Ovary (tissue), 3 donors: ENCODE results near the gene GSTM5.

Experiments
- CTCF ChIP-seq, 3 donors: fragments of 450-650 bp in 2 of 3; fragments of 200-600 bp in 1 of 3; IDR thresholded peaks; one replicate each; pipeline versions ENCODE4 v1.5.1 to v1.8.0; 2016 to 2022; ENCODE audit warnings: antibody characterized with exemption in 3 of 3, mild to moderate bottlenecking in 1 of 3
- EP300 ChIP-seq: sonication (generic); formaldehyde crosslinking; IDR thresholded peaks from one replicate; pipeline ENCODE4 v1.6.1; 2017; ENCODE audit warnings: antibody characterized with exemption
- POLR2A ChIP-seq: fragments of 450-650 bp; IDR thresholded peaks from one replicate; pipeline ENCODE4 v1.6.1; 2017; ENCODE audit warnings: antibody characterized with exemption, mild to moderate bottlenecking, moderate library complexity
- donor health status: DM: no; HTN: no; CAD: no.

GRCh38 chr1:109721971-109722370 is 9.9 kb downstream of the GSTM5 start:
- TF ChIP-seq CTCF (IDR thresholded peaks at IDR 0.05) (no peak), POLR2A (no peak), EP300 (no peak)
